ENCODE results near the gene NUTF2. TPM values are rescaled to one million over a fixed set of nuclear protein-coding genes. Genes with fewer than 3 reads are reported as not detected.

Gene NUTF2
- polyA plus RNA-seq, 1 experiment: 230 TPM

DNA sequence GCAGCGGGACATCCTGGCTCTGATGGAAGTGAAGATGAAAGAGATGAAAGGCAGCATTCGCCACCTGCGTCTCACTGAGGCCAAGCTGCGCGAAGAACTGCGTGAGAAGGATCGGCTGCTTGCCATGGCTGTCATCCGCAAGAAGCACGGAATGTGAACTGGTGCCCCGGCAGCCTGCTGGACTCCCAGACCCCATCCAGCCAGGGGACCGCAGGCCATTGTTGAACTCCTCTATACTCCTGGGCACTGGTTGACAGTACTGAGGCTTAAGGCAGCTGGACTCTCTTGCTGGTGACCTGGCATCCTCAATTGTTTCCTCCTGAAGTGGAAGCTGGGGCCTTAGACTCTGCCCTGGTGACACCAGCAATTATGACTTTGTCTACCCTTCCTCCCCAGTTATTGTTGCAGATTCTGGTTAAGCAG is 3.4 kb upstream of the NUTF2 start:
- TF ChIP-seq, protein P1, sequence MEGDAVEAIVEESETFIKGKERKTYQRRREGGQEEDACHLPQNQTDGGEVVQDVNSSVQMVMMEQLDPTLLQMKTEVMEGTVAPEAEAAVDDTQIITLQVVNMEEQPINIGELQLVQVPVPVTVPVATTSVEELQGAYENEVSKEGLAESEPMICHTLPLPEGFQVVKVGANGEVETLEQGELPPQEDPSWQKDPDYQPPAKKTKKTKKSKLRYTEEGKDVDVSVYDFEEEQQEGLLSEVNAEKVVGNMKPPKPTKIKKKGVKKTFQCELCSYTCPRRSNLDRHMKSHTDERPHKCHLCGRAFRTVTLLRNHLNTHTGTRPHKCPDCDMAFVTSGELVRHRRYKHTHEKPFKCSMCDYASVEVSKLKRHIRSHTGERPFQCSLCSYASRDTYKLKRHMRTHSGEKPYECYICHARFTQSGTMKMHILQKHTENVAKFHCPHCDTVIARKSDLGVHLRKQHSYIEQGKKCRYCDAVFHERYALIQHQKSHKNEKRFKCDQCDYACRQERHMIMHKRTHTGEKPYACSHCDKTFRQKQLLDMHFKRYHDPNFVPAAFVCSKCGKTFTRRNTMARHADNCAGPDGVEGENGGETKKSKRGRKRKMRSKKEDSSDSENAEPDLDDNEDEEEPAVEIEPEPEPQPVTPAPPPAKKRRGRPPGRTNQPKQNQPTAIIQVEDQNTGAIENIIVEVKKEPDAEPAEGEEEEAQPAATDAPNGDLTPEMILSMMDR (IDR thresholded peaks at IDR 0.05; ENCODE audit: insufficient read depth, low read depth, low read length): no peak

DNA sequence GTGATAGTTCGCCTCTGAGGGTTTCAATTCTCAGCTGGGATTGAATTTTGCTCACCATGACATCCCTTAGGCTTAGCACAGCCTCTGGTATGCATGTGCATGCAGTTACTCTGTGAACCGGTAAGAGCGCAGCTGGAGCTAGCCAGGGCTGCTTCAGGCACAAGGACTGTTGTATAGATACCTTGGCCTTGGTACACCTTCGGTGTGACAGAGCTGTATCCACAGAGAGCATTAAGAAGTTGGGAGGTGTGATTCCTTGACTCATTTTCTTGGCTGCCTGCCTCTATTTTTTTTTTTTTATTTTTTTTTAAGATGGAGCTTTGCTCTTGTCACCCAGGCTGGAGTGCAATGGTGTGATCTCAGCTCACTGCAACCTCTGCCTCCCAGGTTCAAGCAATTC is 2.2 kb upstream of the NUTF2 start:
- TF ChIP-seq, protein P1 (IDR thresholded peaks at IDR 0.05; ENCODE audit: insufficient read depth, low read depth, low read length): peak; percentile 43
- no peaks in the 10 kb centered on the region for H3K36me3 ChIP-seq (ENCODE audit: control insufficient read depth, insufficient read depth, low read length)
- ChIA-PET CTCF (interaction anchor here (0.7 to 3.2 kb wide), 14 partner anchors 9 to 1958 kb away, joined by 3 to 17 read pairs (median 4); partner anchors contain the start of genes EDC4 and PSMB10), POLR2A (interaction anchor here (0.6 kb wide), 1 partner anchor 11 kb away, joined by 5 read pairs; no protein-coding TSS in a partner anchor)
- H3K27me3 ChIP-seq (ENCODE audit: control insufficient read depth, insufficient read depth, low read length): no peaks in the 10 kb centered on the region
- DNase-seq (ENCODE audit: low read depth): no peak
- H3K4me3 ChIP-seq (ENCODE audit: low read depth, low read length): no peak overlapping the region

More for the DNA sequence above, 3.4 kb upstream of the NUTF2 start:
- no peak for DNase-seq (ENCODE audit: low read depth)
- H3K27me3 ChIP-seq (ENCODE audit: control insufficient read depth, insufficient read depth, low read length): no peaks in the 10 kb centered on the region
- ChIA-PET POLR2A (no interaction called here), CTCF (interaction anchor here (0.5 to 3.2 kb wide), 10 partner anchors 19 to 329 kb away, joined by 3 to 17 read pairs (median 4); partner anchors contain the start of genes EDC4 and PSMB10)
- H3K36me3 ChIP-seq (ENCODE audit: control insufficient read depth, insufficient read depth, low read length): no peaks in the 10 kb centered on the region
- peak overlapping the region; percentile 94 for H3K4me3 ChIP-seq (ENCODE audit: low read depth, low read length)

DNA sequence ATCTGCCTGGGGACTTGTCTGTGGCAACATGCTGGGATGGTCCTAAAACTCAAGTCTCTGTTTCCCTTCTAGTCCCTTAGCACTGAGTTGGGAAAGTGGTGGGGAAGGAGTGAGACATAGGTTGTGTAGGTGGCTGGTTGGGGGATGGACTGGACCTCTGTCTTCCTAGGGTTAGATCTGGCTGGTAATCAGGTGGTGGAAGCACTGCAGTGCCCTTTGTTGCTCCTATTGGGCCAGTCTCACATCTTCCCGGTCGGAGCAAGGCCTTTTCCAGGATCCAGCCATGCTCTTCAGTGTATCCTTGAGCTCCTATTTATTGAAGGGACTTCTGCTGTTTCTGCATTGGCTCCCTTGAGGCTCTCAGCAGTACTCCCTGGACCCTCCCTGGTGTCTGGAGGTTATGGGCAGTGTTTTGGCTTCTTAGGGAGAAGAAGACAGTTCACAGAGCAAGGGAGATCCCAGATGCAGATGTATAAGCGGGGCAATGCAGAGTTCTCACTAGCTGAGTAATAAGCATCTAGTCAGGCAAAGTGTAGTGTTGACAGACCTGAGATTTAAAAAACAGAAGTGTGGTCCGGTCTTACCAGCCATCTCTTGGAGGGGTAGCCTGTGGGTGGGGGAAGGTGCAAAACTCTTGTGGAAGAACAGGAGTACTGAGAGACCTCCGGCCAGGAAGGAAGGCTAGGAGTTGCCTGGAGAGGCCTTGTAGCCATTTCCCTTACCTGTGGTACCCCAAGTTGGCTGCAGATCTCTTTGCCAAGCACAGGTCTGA is 1.3 kb upstream of the NUTF2 start:
- H3K27me3 ChIP-seq (ENCODE audit: control insufficient read depth, insufficient read depth, low read length): no peaks in the 10 kb centered on the region
- TF ChIP-seq, protein P1 (IDR thresholded peaks at IDR 0.05; ENCODE audit: insufficient read depth, low read depth, low read length): no peak
- CTCF ChIA-PET: interaction anchor here (0.8 to 3.2 kb wide), 13 partner anchors 9 to 324 kb away, joined by 3 to 17 read pairs (median 5); partner anchors contain the start of genes EDC4, NRN1L and PSMB10
- H3K4me3 ChIP-seq (ENCODE audit: low read depth, low read length): peak overlapping the region; percentile 69
- no peak for DNase-seq (ENCODE audit: low read depth)
- POLR2A ChIA-PET: interaction anchor here (0.6 kb wide), 1 partner anchor 12 kb away, joined by 5 read pairs; no protein-coding TSS in a partner anchor
- H3K36me3 ChIP-seq (ENCODE audit: control insufficient read depth, insufficient read depth, low read length): no peaks in the 10 kb centered on the region

DNA sequence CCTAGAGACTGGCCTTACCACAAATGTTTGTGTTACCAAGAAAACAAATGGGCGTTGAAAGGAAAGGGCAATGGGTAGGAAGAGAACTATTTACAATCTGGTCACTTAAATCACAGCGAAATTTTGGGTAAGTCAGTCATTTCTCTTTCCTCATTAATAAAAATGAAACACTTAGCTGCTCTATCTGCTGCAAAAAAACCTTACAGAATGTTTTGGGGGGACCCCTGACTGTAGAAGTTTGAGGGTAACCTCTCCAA is 742 bp upstream of the NUTF2 start:
- Histone ChIP-seq H3K4me3 (ENCODE audit: low read depth, low read length) (peak overlapping the region; percentile 69), H3K36me3 (ENCODE audit: control insufficient read depth, insufficient read depth, low read length) (no peaks in the 10 kb centered on the region), H3K27me3 (ENCODE audit: control insufficient read depth, insufficient read depth, low read length) (no peaks in the 10 kb centered on the region)
- TF ChIP-seq, protein P1 (IDR thresholded peaks at IDR 0.05; ENCODE audit: insufficient read depth, low read depth, low read length): no peak
- no peak for DNase-seq (ENCODE audit: low read depth)
- CTCF ChIA-PET: interaction anchor here (0.8 to 3.2 kb wide), 7 partner anchors 16 to 325 kb away, joined by 3 to 17 read pairs (median 7); partner anchors contain the start of genes NRN1L and PSMB10
- POLR2A ChIA-PET: no interaction called here

DNA sequence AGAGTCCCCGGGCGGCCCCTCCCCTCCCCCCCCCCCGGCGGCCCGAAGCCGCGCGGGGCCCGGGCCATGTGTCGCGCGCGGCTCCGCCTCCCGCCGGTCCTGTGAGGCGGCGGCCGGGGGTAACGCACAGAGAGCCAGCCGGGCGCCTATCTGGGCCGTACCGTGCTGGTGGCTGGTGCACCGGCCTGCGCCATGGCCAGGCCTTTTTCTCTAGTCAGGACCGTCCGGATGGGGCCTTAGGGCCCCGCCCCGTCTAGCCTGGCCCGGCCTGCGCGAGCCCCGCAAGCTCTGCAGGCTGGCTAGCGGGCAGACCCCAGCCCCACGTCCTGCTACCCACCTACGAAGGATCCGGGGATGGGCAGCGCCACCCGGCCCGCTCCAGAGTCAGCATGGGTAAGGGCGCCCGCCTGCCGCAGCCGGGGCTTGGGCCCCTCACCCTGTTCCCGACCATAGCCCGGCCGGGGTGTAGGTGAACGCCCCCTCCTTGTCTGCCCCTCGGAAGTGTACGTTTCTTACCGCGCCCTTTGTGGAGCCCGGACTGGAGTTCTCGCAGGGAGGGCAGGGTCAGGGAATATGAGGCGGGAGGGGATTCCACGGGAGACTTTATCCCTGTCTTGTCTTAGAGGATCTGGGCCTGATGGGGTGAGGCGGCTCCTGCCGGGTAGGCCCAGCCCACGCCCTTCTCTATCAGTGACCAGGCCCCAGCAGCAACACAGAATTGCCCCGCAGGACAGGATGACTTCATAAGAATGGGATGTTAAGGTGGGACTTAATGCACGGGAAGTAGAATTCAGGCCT is 530 bp downstream of the NUTF2 start, which contains the start of gene CENPT:
Gene CENPT (minus strand): TSS at position 630 of the 798 bp plus-strand sequence. CDS start 13,834 bp downstream, outside the sequence.
- Histone ChIP-seq H3K36me3 (ENCODE audit: control insufficient read depth, insufficient read depth, low read length) (no peaks in the 10 kb centered on the region), H3K27me3 (ENCODE audit: control insufficient read depth, insufficient read depth, low read length) (no peaks in the 10 kb centered on the region), H3K4me3 (ENCODE audit: low read depth, low read length) (peak within 1 kb of the TSS; percentile 69)
- DNase-seq (ENCODE audit: low read depth): no peak
- TF ChIP-seq, protein P1 (IDR thresholded peaks at IDR 0.05; ENCODE audit: insufficient read depth, low read depth, low read length): no peak
- ChIA-PET CTCF (interaction anchor here (1.2 kb wide), 1 partner anchor 14 kb away, joined by 5 read pairs; no protein-coding TSS in a partner anchor), POLR2A (no interaction called here)
